ENCODE data around the gene APOBEC3H.

APOBEC3H gene

GRCh38 chr22:39083212-39084165 is 13.6 kb upstream of the APOBEC3H start:
- Histone ChIP-seq H2AFZ (ENCODE audit: insufficient read depth, low read length, poor library complexity) (no peak overlapping the region), H3K4me3 (ENCODE audit: low read depth, low read length) (no peak overlapping the region), H3K18ac (ENCODE audit: low read length) (no peak overlapping the region), H3K27me3 (ENCODE audit: insufficient read depth, low read length) (no peaks in the 10 kb centered on the region), H3K9ac (ENCODE audit: low read length) (no peak overlapping the region), H2BK120ac (ENCODE audit: insufficient read depth, low read length, poor library complexity) (no peak overlapping the region), H3K9me3 (ENCODE audit: insufficient read depth, low read depth, low read length) (no peaks in the 10 kb centered on the region), H4K12ac (ENCODE audit: low read depth, low read length) (no peak overlapping the region), H3K79me2 (ENCODE audit: control insufficient read depth, insufficient read depth, low read length, poor library complexity) (no peaks in the 10 kb centered on the region), H3K79me1 (ENCODE audit: low read length) (no peaks in the 10 kb centered on the region), H2AK5ac (ENCODE audit: low read length) (no peak overlapping the region), H3K4ac (ENCODE audit: low read depth, low read length) (no peak overlapping the region), H3K14ac (ENCODE audit: low read length) (no peak overlapping the region), H4K8ac (ENCODE audit: low read depth, low read length) (no peak overlapping the region), H2BK12ac (ENCODE audit: low read length) (no peak overlapping the region), H4K91ac (ENCODE audit: low read depth, low read length) (no peak overlapping the region), H3K27ac (ENCODE audit: low read depth, low read length) (no peak overlapping the region), H3K36me3 (ENCODE audit: control insufficient read depth in 1 of 2, insufficient read depth in 2 of 2, low read length in 2 of 2) (no peaks in the 10 kb centered on the region), H2BK5ac (ENCODE audit: low read depth, low read length, poor library complexity) (no peak overlapping the region), H3K4me2 (ENCODE audit: low read length) (no peak overlapping the region), H3K23ac (ENCODE audit: low read length) (no peak overlapping the region), H3K4me1 (ENCODE audit: control insufficient read depth in 1 of 2, insufficient read depth in 2 of 2, low read length in 2 of 2) (peaks cover 2 to 3% of the 10 kb centered on the region in 2 experiments)
- WGBS (ENCODE audit: extremely low coverage, insufficient coverage, insufficient read length), result no CpG with 5 or more reads among the region's 14 CpGs
- DNase-seq, result no peak

GRCh38 chr22:39084666-39085065 is 12.4 kb upstream of the APOBEC3H start:
- Histone ChIP-seq H3K79me2 (ENCODE audit: control insufficient read depth, insufficient read depth, low read length, poor library complexity) (no peaks in the 10 kb centered on the region), H3K9ac (ENCODE audit: low read length) (no peak overlapping the region), H2AFZ (ENCODE audit: insufficient read depth, low read length, poor library complexity) (no peak overlapping the region), H3K4me3 (ENCODE audit: low read depth, low read length) (no peak overlapping the region), H2BK12ac (ENCODE audit: low read length) (no peak overlapping the region), H4K8ac (ENCODE audit: low read depth, low read length) (no peak overlapping the region), H2AK5ac (ENCODE audit: low read length) (no peak overlapping the region), H3K18ac (ENCODE audit: low read length) (no peak overlapping the region), H3K4me1 (ENCODE audit: control insufficient read depth in 1 of 2, insufficient read depth in 2 of 2, low read length in 2 of 2) (peaks cover 2 to 3% of the 10 kb centered on the region in 2 experiments), H3K79me1 (ENCODE audit: low read length) (no peaks in the 10 kb centered on the region), H3K14ac (ENCODE audit: low read length) (no peak overlapping the region), H3K27me3 (ENCODE audit: insufficient read depth, low read length) (no peaks in the 10 kb centered on the region), H2BK5ac (ENCODE audit: low read depth, low read length, poor library complexity) (no peak overlapping the region), H3K36me3 (ENCODE audit: control insufficient read depth in 1 of 2, insufficient read depth in 2 of 2, low read length in 2 of 2) (no peaks in the 10 kb centered on the region), H3K9me3 (ENCODE audit: insufficient read depth, low read depth, low read length) (no peaks in the 10 kb centered on the region), H3K4me2 (ENCODE audit: low read length) (no peak overlapping the region), H3K23ac (ENCODE audit: low read length) (no peak overlapping the region), H4K12ac (ENCODE audit: low read depth, low read length) (no peak overlapping the region), H2BK120ac (ENCODE audit: insufficient read depth, low read length, poor library complexity) (no peak overlapping the region), H4K91ac (ENCODE audit: low read depth, low read length) (no peak overlapping the region), H3K27ac (ENCODE audit: low read depth, low read length) (no peak overlapping the region), H3K4ac (ENCODE audit: low read depth, low read length) (no peak overlapping the region)
- no CpG with 5 or more reads among the region's 8 CpGs for WGBS (ENCODE audit: extremely low coverage, insufficient coverage, insufficient read length)
- DNase-seq, result no peak

- Histone ChIP-seq H2AK5ac (ENCODE audit: low read length) (no peak overlapping the region), H3K4me2 (ENCODE audit: low read length) (no peak overlapping the region), H3K36me3 (ENCODE audit: control insufficient read depth in 1 of 2, insufficient read depth in 2 of 2, low read length in 2 of 2) (no peaks in the 10 kb centered on the region), H3K9me3 (ENCODE audit: insufficient read depth, low read depth, low read length) (no peaks in the 10 kb centered on the region), H3K4me1 (ENCODE audit: control insufficient read depth in 1 of 2, insufficient read depth in 2 of 2, low read length in 2 of 2) (peaks cover 2 to 3% of the 10 kb centered on the region in 2 experiments), H3K4me3 (ENCODE audit: low read depth, low read length) (no peak overlapping the region), H3K23ac (ENCODE audit: low read length) (no peak overlapping the region), H2AFZ (ENCODE audit: insufficient read depth, low read length, poor library complexity) (no peak overlapping the region), H3K4ac (ENCODE audit: low read depth, low read length) (no peak overlapping the region), H4K12ac (ENCODE audit: low read depth, low read length) (no peak overlapping the region), H4K8ac (ENCODE audit: low read depth, low read length) (no peak overlapping the region), H3K79me2 (ENCODE audit: control insufficient read depth, insufficient read depth, low read length, poor library complexity) (no peaks in the 10 kb centered on the region), H3K9ac (ENCODE audit: low read length) (no peak overlapping the region), H2BK5ac (ENCODE audit: low read depth, low read length, poor library complexity) (no peak overlapping the region), H2BK120ac (ENCODE audit: insufficient read depth, low read length, poor library complexity) (no peak overlapping the region), H3K27me3 (ENCODE audit: insufficient read depth, low read length) (no peaks in the 10 kb centered on the region), H3K79me1 (ENCODE audit: low read length) (no peaks in the 10 kb centered on the region), H3K18ac (ENCODE audit: low read length) (no peak overlapping the region), H4K91ac (ENCODE audit: low read depth, low read length) (no peak overlapping the region), H3K14ac (ENCODE audit: low read length) (no peak overlapping the region), H3K27ac (ENCODE audit: low read depth, low read length) (no peak overlapping the region), H2BK12ac (ENCODE audit: low read length) (no peak overlapping the region)
- WGBS (ENCODE audit: extremely low coverage, insufficient coverage, insufficient read length), result no CpG with 5 or more reads among the region's 6 CpGs
- no peak for DNase-seq
These were observed 9.9 kb upstream of the APOBEC3H start for GRCh38 chr22:39087098-39087497.

- Histone ChIP-seq H3K9me3 (ENCODE audit: insufficient read depth, low read depth, low read length) (no peaks in the 10 kb centered on the region), H3K27me3 (ENCODE audit: insufficient read depth, low read length) (no peaks in the 10 kb centered on the region), H4K12ac (ENCODE audit: low read depth, low read length) (peak overlapping the region; percentile 22), H2BK12ac (ENCODE audit: low read length) (no peak overlapping the region), H2AFZ (ENCODE audit: insufficient read depth, low read length, poor library complexity) (no peak overlapping the region), H3K14ac (ENCODE audit: low read length) (no peak overlapping the region), H3K23ac (ENCODE audit: low read length) (no peak overlapping the region), H2AK5ac (ENCODE audit: low read length) (no peak overlapping the region), H3K18ac (ENCODE audit: low read length) (no peak overlapping the region), H3K4me1 (ENCODE audit: control insufficient read depth in 1 of 2, insufficient read depth in 2 of 2, low read length in 2 of 2) (peaks cover 2 to 3% of the 10 kb centered on the region in 2 experiments), H4K8ac (ENCODE audit: low read depth, low read length) (no peak overlapping the region), H3K27ac (ENCODE audit: low read depth, low read length) (no peak overlapping the region), H2BK120ac (ENCODE audit: insufficient read depth, low read length, poor library complexity) (no peak overlapping the region), H3K79me1 (ENCODE audit: low read length) (no peaks in the 10 kb centered on the region), H3K9ac (ENCODE audit: low read length) (no peak overlapping the region), H2BK5ac (ENCODE audit: low read depth, low read length, poor library complexity) (no peak overlapping the region), H3K4me3 (ENCODE audit: low read depth, low read length) (no peak overlapping the region), H3K4me2 (ENCODE audit: low read length) (no peak overlapping the region), H3K79me2 (ENCODE audit: control insufficient read depth, insufficient read depth, low read length, poor library complexity) (no peaks in the 10 kb centered on the region), H3K4ac (ENCODE audit: low read depth, low read length) (no peak overlapping the region), H4K91ac (ENCODE audit: low read depth, low read length) (no peak overlapping the region), H3K36me3 (ENCODE audit: control insufficient read depth in 1 of 2, insufficient read depth in 2 of 2, low read length in 2 of 2) (no peaks in the 10 kb centered on the region)
- 100% methylated on average over 1 of the region's 18 CpGs for WGBS (ENCODE audit: extremely low coverage, insufficient coverage, insufficient read length)
- no peak for DNase-seq
These were observed 9.0 kb upstream of the APOBEC3H start for GRCh38 chr22:39087881-39088684.
